ENCODE results near the gene PGAM2. TPM values are rescaled to one million over a fixed set of nuclear protein-coding genes. Genes with fewer than 3 reads are reported as not detected.

Gene PGAM2
- total RNA-seq, 1 donor from 2014 or later = not detected

DNA sequence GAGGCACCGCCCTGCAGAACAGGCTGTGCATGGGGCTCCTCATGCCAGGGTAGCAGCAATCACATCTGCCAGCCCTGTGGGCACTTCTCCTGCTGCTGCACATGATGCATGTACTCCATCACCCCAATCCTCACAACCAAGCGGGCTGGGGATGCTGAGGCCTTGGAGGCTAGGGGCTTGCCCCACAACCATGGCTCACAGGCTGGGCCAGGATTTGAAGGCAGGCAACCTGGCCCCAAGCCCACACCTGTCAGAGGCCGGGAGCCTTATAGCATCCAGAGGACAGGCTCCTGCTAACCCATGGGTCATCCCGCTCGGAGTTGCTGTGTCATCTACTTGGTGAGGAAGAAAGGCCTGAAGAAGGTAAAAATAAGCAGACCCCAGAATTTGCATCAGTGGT is 14.8 kb upstream of the PGAM2 start:
- TF ChIP-seq, protein P1, sequence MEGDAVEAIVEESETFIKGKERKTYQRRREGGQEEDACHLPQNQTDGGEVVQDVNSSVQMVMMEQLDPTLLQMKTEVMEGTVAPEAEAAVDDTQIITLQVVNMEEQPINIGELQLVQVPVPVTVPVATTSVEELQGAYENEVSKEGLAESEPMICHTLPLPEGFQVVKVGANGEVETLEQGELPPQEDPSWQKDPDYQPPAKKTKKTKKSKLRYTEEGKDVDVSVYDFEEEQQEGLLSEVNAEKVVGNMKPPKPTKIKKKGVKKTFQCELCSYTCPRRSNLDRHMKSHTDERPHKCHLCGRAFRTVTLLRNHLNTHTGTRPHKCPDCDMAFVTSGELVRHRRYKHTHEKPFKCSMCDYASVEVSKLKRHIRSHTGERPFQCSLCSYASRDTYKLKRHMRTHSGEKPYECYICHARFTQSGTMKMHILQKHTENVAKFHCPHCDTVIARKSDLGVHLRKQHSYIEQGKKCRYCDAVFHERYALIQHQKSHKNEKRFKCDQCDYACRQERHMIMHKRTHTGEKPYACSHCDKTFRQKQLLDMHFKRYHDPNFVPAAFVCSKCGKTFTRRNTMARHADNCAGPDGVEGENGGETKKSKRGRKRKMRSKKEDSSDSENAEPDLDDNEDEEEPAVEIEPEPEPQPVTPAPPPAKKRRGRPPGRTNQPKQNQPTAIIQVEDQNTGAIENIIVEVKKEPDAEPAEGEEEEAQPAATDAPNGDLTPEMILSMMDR (IDR thresholded peaks at IDR 0.05) = no peak
- Histone ChIP-seq H3K27me3 (no peaks in the 10 kb centered on the region), H3K27ac (peak overlapping the region; percentile 91), H3K36me3 (peaks cover 37 to 55% of the 10 kb centered on the region in 2 donors), H3K4me1 (peaks cover 9 to 30% of the 10 kb centered on the region in 2 donors), H3K4me3 (no peak overlapping the region), H3K9me3 (no peaks in the 10 kb centered on the region)
- DNase-seq (ENCODE audit: low spot score in 2 of 2) = no peak
- intact Hi-C loops (cut with DNase I) = no loop called here

DNA sequence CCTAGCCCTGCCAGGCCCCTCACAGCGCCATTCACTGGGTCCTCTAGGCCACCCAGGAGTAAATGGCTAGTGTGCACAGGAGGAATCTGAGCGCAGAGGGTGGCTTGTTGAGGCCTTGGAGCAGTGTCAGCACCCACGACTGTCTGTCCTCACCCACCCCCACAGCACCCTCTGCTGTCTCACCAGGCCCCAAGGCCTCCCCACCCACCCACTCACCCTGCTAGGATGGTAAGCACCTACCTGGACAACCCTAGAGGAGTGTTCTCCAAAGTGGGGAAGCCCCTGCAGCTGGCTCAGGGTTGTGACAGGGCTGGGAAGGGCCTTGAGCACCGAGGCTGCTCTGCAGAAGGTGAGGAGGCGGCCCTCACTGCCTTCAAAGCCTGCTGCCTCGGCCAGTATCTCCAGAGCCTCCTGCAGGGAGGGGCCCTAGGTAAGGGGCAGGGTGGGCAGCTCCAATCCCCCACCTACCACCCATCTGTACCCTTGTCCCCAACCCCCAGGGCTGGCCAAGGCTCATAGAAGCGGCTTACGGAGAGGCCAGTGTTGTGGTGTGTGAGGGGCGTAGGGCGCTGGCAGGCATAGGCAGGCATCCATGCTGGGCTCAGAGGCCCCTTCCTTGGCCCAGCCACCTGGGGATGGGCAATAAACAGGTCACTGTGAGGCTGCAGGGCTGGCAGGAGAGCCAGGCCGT is 14.1 kb upstream of the PGAM2 start:
- no peak for DNase-seq (ENCODE audit: low spot score in 2 of 2)
- peaks cover 37 to 59% of the 10 kb centered on the region in 2 donors for H3K36me3 ChIP-seq

DNA sequence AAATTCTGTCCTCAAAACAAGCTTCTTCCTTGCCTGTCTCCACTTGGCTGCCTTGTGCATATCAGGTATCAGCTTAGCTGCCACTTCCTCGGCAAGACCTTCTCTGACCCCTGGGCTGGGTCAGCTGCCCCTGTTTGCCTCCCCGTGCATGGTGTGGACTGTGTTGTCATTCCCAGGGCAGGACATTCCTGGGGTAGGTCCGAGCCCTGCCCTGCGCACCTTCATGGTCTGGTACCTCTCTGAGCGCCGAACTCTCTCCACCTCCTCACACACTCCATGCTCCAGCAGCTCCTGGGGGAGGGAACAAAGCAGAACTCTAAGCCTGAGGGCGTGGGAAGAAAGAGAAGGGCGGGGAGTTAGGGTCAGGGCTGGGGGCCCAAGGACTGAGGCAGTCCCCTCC is 13.2 kb upstream of the PGAM2 start:
- Histone ChIP-seq H3K36me3 (peaks cover 37 to 65% of the 10 kb centered on the region in 2 donors), H3K4me3 (no peak overlapping the region), H3K4me1 (peaks cover 5 to 17% of the 10 kb centered on the region in 2 donors), H3K27me3 (no peaks in the 10 kb centered on the region), H3K9me3 (no peaks in the 10 kb centered on the region), H3K27ac (no peak overlapping the region)
- TF ChIP-seq, protein P1 (IDR thresholded peaks at IDR 0.05) = no peak
- intact Hi-C loops (cut with DNase I) = no loop called here
- DNase-seq (ENCODE audit: low spot score in 2 of 2) = no peak

More for the DNA sequence above, 14.1 kb upstream of the PGAM2 start:
- Histone ChIP-seq H3K27ac (peak overlapping the region in 1 of 2 donors; percentile 4), H3K4me1 (peaks cover 9 to 24% of the 10 kb centered on the region in 2 donors), H3K4me3 (no peak overlapping the region), H3K9me3 (no peaks in the 10 kb centered on the region), H3K27me3 (no peaks in the 10 kb centered on the region)
- TF ChIP-seq, protein P1 (IDR thresholded peaks at IDR 0.05) = no peak
- intact Hi-C loops (cut with DNase I) = no loop called here

DNA sequence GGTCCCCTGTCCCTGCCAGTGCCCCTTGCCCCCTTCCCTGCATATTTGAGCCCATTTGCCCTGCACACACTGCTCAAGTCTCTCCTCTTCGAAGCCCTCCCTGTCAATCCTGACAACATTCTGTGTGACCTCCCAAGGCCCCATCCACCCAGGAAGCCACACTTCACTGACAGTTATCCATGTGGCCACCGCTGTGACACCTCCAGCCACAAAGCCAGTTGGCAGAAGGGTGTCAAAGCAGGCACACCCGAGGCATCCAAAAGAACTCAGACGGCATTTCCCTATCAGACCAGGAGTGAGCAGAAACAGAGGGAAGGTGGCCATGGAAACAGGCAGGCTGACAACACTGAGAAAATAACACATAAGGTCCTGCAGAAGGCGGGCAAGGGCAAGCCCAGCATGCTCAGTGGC is 12.3 kb upstream of the PGAM2 start:
- TF ChIP-seq, protein P1 (IDR thresholded peaks at IDR 0.05) = no peak
- H3K27me3 ChIP-seq = no peaks in the 10 kb centered on the region
- no peak overlapping the region for H3K27ac ChIP-seq
- intact Hi-C loops (cut with DNase I) = no loop called here
- H3K4me1 ChIP-seq = peaks cover 12 to 23% of the 10 kb centered on the region in 2 donors
- H3K9me3 ChIP-seq = no peaks in the 10 kb centered on the region
- no peak overlapping the region for H3K4me3 ChIP-seq
- H3K36me3 ChIP-seq = peaks cover 42 to 71% of the 10 kb centered on the region in 2 donors
- DNase-seq (ENCODE audit: low spot score in 2 of 2) = no peak

DNA sequence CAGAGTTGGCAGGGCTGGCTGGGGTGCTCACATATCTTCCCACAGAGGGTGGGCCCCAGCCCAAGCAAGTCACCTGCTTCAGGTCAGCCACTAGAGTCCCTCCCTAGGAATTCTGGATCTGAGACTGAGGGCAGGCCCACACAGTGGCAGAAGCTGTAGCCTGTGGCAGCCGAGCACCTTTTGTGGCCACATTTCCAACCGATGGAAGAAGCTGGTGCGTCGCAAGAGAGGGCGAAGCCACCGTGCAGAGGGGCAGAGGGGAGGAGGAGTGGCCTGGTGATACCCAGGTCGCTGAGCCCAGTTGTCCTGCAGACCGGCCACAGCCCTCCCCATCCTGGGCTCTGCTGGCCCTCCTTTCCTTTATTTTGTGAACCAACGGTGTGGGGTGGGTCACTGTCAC is 11.7 kb upstream of the PGAM2 start:
- no peak for DNase-seq (ENCODE audit: low spot score in 2 of 2)
- TF ChIP-seq, protein P1 (IDR thresholded peaks at IDR 0.05) = no peak
- Histone ChIP-seq H3K36me3 (peaks cover 42 to 72% of the 10 kb centered on the region in 2 donors), H3K27me3 (no peaks in the 10 kb centered on the region), H3K9me3 (no peaks in the 10 kb centered on the region), H3K27ac (peak overlapping the region in 1 of 2 donors; percentile 29), H3K4me3 (no peak overlapping the region), H3K4me1 (peaks cover 17 to 28% of the 10 kb centered on the region in 2 donors)
- intact Hi-C loops (cut with DNase I) = no loop called here

All from ascending aorta (tissue), 2 donors.